Measurements from ENCODE around the gene KAZN.

DNA sequence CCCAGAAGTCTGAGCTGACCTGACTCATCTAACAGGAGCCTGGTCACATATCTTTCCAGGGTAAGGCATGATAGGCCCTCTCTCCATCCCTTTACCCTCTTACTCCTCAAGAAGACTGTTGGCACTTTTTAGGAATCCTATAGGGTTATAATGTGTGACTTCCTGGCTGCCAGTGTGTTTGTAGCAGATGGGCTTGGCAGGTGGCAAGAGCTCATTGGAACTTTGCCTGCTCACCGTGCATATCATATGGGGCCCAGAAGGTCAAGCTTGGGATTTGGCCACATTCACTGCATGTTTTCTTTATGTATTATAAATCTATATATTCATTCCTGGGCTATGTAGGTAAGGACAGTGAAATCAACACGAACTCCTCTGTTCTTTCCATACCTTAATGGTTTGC lies 5.2 kb downstream of the KAZN start:
- TF ChIP-seq TOX (CRISPR knock-in tag; IDR thresholded peaks at IDR 0.05; ENCODE audit: borderline replicate concordance) (no peak), ZNF70 (CRISPR knock-in tag; IDR thresholded peaks at IDR 0.05) (no peak), CSDC2 (CRISPR knock-in tag; IDR thresholded peaks at IDR 0.05) (no peak), GLIS3 (CRISPR knock-in tag; IDR thresholded peaks at IDR 0.05) (no peak), RARB (CRISPR knock-in tag; IDR thresholded peaks at IDR 0.05) (no peak), OSR1 (CRISPR knock-in tag; IDR thresholded peaks at IDR 0.05) (no peak), ARNTL (CRISPR knock-in tag; IDR thresholded peaks at IDR 0.05; ENCODE audit: borderline replicate concordance, low read depth) (no peak), TCF4 (CRISPR knock-in tag; IDR thresholded peaks at IDR 0.05; ENCODE audit: borderline replicate concordance) (no peak), CREB5 (CRISPR knock-in tag; IDR thresholded peaks at IDR 0.05; ENCODE audit: low read depth) (no peak), ZNF565 (CRISPR knock-in tag; conservative IDR thresholded peaks at IDR 0.05; ENCODE audit: low read depth) (no peak), ZC3H10 (CRISPR knock-in tag; IDR thresholded peaks at IDR 0.05) (no peak)
- TF ChIP-seq, protein P1, sequence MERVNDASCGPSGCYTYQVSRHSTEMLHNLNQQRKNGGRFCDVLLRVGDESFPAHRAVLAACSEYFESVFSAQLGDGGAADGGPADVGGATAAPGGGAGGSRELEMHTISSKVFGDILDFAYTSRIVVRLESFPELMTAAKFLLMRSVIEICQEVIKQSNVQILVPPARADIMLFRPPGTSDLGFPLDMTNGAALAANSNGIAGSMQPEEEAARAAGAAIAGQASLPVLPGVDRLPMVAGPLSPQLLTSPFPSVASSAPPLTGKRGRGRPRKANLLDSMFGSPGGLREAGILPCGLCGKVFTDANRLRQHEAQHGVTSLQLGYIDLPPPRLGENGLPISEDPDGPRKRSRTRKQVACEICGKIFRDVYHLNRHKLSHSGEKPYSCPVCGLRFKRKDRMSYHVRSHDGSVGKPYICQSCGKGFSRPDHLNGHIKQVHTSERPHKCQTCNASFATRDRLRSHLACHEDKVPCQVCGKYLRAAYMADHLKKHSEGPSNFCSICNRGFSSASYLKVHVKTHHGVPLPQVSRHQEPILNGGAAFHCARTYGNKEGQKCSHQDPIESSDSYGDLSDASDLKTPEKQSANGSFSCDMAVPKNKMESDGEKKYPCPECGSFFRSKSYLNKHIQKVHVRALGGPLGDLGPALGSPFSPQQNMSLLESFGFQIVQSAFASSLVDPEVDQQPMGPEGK (CRISPR knock-in tag; IDR thresholded peaks at IDR 0.05; ENCODE audit: borderline replicate concordance), result no peak
- TF ChIP-seq, protein P2, sequence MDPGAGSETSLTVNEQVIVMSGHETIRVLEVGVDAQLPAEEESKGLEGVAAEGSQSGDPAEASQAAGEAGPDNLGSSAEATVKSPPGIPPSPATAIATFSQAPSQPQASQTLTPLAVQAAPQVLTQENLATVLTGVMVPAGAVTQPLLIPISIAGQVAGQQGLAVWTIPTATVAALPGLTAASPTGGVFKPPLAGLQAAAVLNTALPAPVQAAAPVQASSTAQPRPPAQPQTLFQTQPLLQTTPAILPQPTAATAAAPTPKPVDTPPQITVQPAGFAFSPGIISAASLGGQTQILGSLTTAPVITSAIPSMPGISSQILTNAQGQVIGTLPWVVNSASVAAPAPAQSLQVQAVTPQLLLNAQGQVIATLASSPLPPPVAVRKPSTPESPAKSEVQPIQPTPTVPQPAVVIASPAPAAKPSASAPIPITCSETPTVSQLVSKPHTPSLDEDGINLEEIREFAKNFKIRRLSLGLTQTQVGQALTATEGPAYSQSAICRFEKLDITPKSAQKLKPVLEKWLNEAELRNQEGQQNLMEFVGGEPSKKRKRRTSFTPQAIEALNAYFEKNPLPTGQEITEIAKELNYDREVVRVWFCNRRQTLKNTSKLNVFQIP (CRISPR knock-in tag; IDR thresholded peaks at IDR 0.05; ENCODE audit: borderline replicate concordance, low read depth), result no peak
